ENCODE measurements around the gene MACROD1. TPM values are rescaled to one million over a fixed set of nuclear protein-coding genes. Genes with fewer than 3 reads are reported as not detected.
"Not testable (repeated sequence)": the region's sequence is repeated elsewhere in the genome, so short reads cannot be mapped to it uniquely, and the experiment has no call there.

MACROD1 gene
- total and polyA plus RNA-seq, 10 of the 15 experiments (the other 5 are each of a cell fraction or from before 2014, with no cell fraction given), result 1.2 to 22.7 (median 11.3) TPM; not detected in 1

- TF ChIP-seq ZNF592 (IDR thresholded peaks at IDR 0.05) (no peak), SKIL (IDR thresholded peaks at IDR 0.05; ENCODE audit: low read depth, poor library complexity, severe bottlenecking) (no peak), ZBTB11 (CRISPR knock-in tag; IDR thresholded peaks at IDR 0.05) (no peak), ZZZ3 (IDR thresholded peaks at IDR 0.05; ENCODE audit: control insufficient read depth, insufficient read length, low read depth) (no peak), NFXL1 (IDR thresholded peaks at IDR 0.05; ENCODE audit: borderline replicate concordance) (no peak)
Measured at GRCh38 chr11:63966444-63966843, 199.5 kb downstream of the MACROD1 start (continued).

- H3K9me3 ChIP-seq (replicated peaks; ENCODE audit: control insufficient read depth, insufficient read depth, low read length); SMC1A ChIA-PET (ENCODE audit: uncharacterized antibody, unreplicated experiment); H3K79me2 ChIP-seq (ENCODE audit: control insufficient read depth, insufficient read depth, low read length); H3K27ac ChIP-seq (ENCODE audit: control insufficient read depth, insufficient read depth); ATAC-seq; H3K4me2 ChIP-seq (ENCODE audit: control insufficient read depth, insufficient read depth); intact Hi-C loops (cut with micrococcal nuclease; ENCODE audit: unreplicated experiment); H3K9ac ChIP-seq (ENCODE audit: control insufficient read depth, insufficient read depth, low read length); FAIRE-seq; BruUV-seq (replicated peaks); H3K27me3 ChIP-seq (replicated peaks in 1 of 2; ENCODE audit: control insufficient read depth in 2 of 2, insufficient read depth in 2 of 2, low read length in 1 of 2); RAD21 ChIA-PET (ENCODE audit: unreplicated experiment); in situ Hi-C loops (cut with MboI); H2AFZ ChIP-seq (ENCODE audit: control insufficient read depth, low read depth, low read length); H3K36me3 ChIP-seq (ENCODE audit: control insufficient read depth in 2 of 2, insufficient read depth in 2 of 2, low read length in 1 of 2); H4K20me1 ChIP-seq (ENCODE audit: control insufficient read depth, insufficient read depth); DNase-seq (ENCODE audit: low read depth, low spot score); H3K4me3 ChIP-seq; POLR2A ChIA-PET: not testable (repeated sequence)
- WGBS (ENCODE audit: insufficient coverage, insufficient replicate concordance, low lambda C conversion rate, missing lambda C conversion rate), result 85% methylated on average over 4 of the region's 4 CpGs
- CTCF ChIA-PET, result interaction anchor here (0.5 to 2.0 kb wide), 3 partner anchors 18 to 1268 kb away, joined by 3 to 6 read pairs (median 3); no protein-coding TSS in a partner anchor
- peaks cover 15% of the 10 kb centered on the region for H3K4me1 ChIP-seq (ENCODE audit: control insufficient read depth, insufficient read depth, low read length)
Measured at GRCh38 chr11:63963895-63964294, 202.0 kb downstream of the MACROD1 start.

All from GM12878 (cell line).